Keratinocyte (primary cell): ENCODE measurements around the gene CSRP1. TPM values are rescaled to one million over a fixed set of nuclear protein-coding genes. Genes with fewer than 3 reads are reported as not detected.

ENCODE experiments used
- DNase-seq: peaks from one replicate; pipeline ENCODE4 v3.0.0-alpha.2; 2011; ENCODE audit warnings: low read depth, missing footprints, low spot score
- FAIRE-seq: peaks from 2 replicates; lab custom pipeline; 2011; peaks lifted over from hg19 to GRCh38; lab: Jason Lieb, UNC
- H2AFZ ChIP-seq: 2 replicates; pipeline ENCODE4 v1.6.0; 2012; ENCODE audit warnings: low read length, control low read depth, inconsistent platforms; ENCODE audit not compliant: control insufficient read depth
- H3K27ac ChIP-seq: 2 replicates; pipeline ENCODE4 v1.5.1; 2011; ENCODE audit warnings: low read length; ENCODE audit not compliant: control insufficient read depth, insufficient read depth
- H3K27me3 ChIP-seq: 3 replicates; pipeline ENCODE4 v1.6.0; 2011; ENCODE audit warnings: low read length; ENCODE audit not compliant: control insufficient read depth, insufficient read depth; ENCODE audit errors: extremely low read depth
- H3K36me3 ChIP-seq, 2 experiments: 2 replicates in 1 of 2; 3 replicates in 1 of 2; pipeline ENCODE4 v1.5.1; 2011; ENCODE audit warnings: low read length in 2 of 2, mild to moderate bottlenecking in 1 of 2; ENCODE audit not compliant: control insufficient read depth in 2 of 2, insufficient read depth in 2 of 2; ENCODE audit errors: extremely low read depth in 1 of 2
- H3K4me1 ChIP-seq: 3 replicates; pipeline ENCODE4 v1.5.1; 2011; ENCODE audit warnings: low read length; ENCODE audit not compliant: control insufficient read depth, insufficient read depth; ENCODE audit errors: extremely low read depth
- H3K4me2 ChIP-seq: 3 replicates; pipeline ENCODE4 v1.6.0; 2011; ENCODE audit warnings: low read depth, low read length; ENCODE audit not compliant: control insufficient read depth, insufficient read depth; ENCODE audit errors: extremely low read depth
- H3K4me3 ChIP-seq, 3 experiments: fragments of 200-600 bp in 1 of 3; sonication (generic) in 1 of 3; 2 replicates in 2 of 3; 3 replicates in 1 of 3; pipeline ENCODE4 v1.5.1; 2011 to 2016; ENCODE audit warnings: low read length in 3 of 3, mild to moderate bottlenecking in 3 of 3, control low read depth in 2 of 3, inconsistent platforms in 1 of 3, low read depth in 1 of 3, mixed read lengths in 1 of 3, mixed run types in 1 of 3, moderate library complexity in 1 of 3; ENCODE audit not compliant: control insufficient read depth in 2 of 3, insufficient read depth in 2 of 3; ENCODE audit errors: extremely low read depth in 1 of 3
- H3K79me2 ChIP-seq: 2 replicates; pipeline ENCODE4 v1.6.0; 2012; ENCODE audit warnings: low read length; ENCODE audit not compliant: control insufficient read depth, insufficient read depth
- H3K9ac ChIP-seq: 3 replicates; pipeline ENCODE4 v1.6.0; 2011; ENCODE audit warnings: low read length; ENCODE audit not compliant: control insufficient read depth, insufficient read depth; ENCODE audit errors: extremely low read depth
- H3K9me1 ChIP-seq: 3 replicates; pipeline ENCODE4 v1.6.0; 2011; ENCODE audit warnings: low read length; ENCODE audit not compliant: control insufficient read depth, insufficient read depth; ENCODE audit errors: extremely low read depth
- H3K9me3 ChIP-seq: 2 replicates; pipeline ENCODE4 v1.5.1; 2012; ENCODE audit warnings: low read depth, low read length; ENCODE audit not compliant: control insufficient read depth
- H4K20me1 ChIP-seq: 3 replicates; pipeline ENCODE4 v1.6.0; 2011; ENCODE audit warnings: low read length; ENCODE audit not compliant: control insufficient read depth, insufficient read depth; ENCODE audit errors: extremely low read depth
- CTCF ChIP-seq, 3 experiments: IDR thresholded peaks in 1 of 3; conservative IDR thresholded peaks in 1 of 3; optimal IDR thresholded peaks in 1 of 3; 2 replicates in 2 of 3; 3 replicates in 1 of 3; pipeline versions ENCODE3 to v1.5.1; 2011; ENCODE audit warnings: low read length in 3 of 3, mild to moderate bottlenecking in 3 of 3, moderate library complexity in 2 of 3, control low read depth in 1 of 3, inconsistent platforms in 1 of 3; ENCODE audit not compliant: insufficient read depth in 2 of 3; ENCODE audit errors: extremely low read depth in 1 of 3
- EZH2 ChIP-seq: IDR thresholded peaks from one replicate; pipeline ENCODE4 v1.6.1; 2012; ENCODE audit warnings: inconsistent platforms, mild to moderate bottlenecking, low read length, moderate library complexity
- dilution Hi-C: fragments of 300-500 bp; cut with MboI; formaldehyde crosslinking; loops from one replicate; pipeline ENCODE4 v1.7.0; 2020; ENCODE audit warnings: low sequenced_read_pairs; ENCODE audit not compliant: extremely low pct_ligation_motif_present
- polyA plus RNA-seq, 5 experiments: library from polyadenylated mRNA; depleted of rRNA in 3 of 5; stranded (reverse) in 3 of 5; stranded (forward) in 1 of 5; unstranded in 1 of 5; fragments of >200 nt; gene quantifications; 1 replicate in 1 of 5; 2 replicates in 3 of 5; 3 replicates in 1 of 5; pipeline versions ENCODE4 v1.2.1 to v1.2.3, GENCODE V29; 2011 to 2012; ENCODE audit warnings: missing spikeins in 2 of 5, low read depth in 1 of 5, low replicate concordance in 1 of 5

CSRP1 gene
- polyA plus RNA-seq, 1 donor (not counting 4 experiments of a cell fraction or from before 2014, with no cell fraction given), result 168 TPM

- no peak overlapping the region for H2AFZ ChIP-seq
- no peak overlapping the region for H3K4me3 ChIP-seq
- no peaks in the 10 kb centered on the region for H3K9me3 ChIP-seq
- dilution Hi-C loops, result no loop called here
- FAIRE-seq (no peak), DNase-seq (no peak)
- peaks cover 33% of the 10 kb centered on the region for H3K4me1 ChIP-seq
- H4K20me1 ChIP-seq, result peaks cover 16% of the 10 kb centered on the region
- H3K79me2 ChIP-seq, result peaks cover 67% of the 10 kb centered on the region
- H3K9me1 ChIP-seq, result peaks cover 3% of the 10 kb centered on the region
- no peak overlapping the region for H3K9ac ChIP-seq
- no peaks in the 10 kb centered on the region for H3K27me3 ChIP-seq
- H3K4me2 ChIP-seq, result no peak overlapping the region
- peaks cover 15 to 49% of the 10 kb centered on the region in 2 experiments for H3K36me3 ChIP-seq
- no peak overlapping the region for H3K27ac ChIP-seq
- TF ChIP-seq CTCF (optimal IDR thresholded peaks at IDR 0.05 in 1 of 3, IDR thresholded peaks at IDR 0.05 in 1 of 3, conservative IDR thresholded peaks at IDR 0.05 in 1 of 3; ENCODE audit: extremely low read depth in 1 of 3, insufficient read depth in 2 of 3, low read length in 3 of 3) (no peak), EZH2 (no peak)
Observed at GRCh38 chr1:201499191-201499590, 7.7 kb downstream of the CSRP1 start.

DNA sequence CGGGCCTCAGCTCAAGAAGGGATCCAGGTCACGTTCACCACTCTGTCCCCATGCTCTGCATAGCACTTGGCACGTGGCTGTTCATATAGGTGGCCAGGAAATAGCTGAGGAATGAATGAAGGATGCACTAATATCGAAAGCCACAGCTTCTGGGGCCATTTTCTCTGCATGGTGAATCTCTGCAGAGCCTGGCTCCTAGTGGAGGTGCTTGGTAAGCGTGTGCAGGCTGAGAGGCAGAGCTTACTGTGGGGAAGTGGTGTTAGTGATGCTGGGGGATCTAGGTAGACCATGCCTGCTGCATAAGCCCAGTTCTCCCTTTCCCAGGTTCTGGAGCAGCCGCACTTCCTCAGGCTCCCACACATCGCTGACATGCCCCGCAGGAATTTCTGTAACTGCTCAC is 8.3 kb downstream of the CSRP1 start:
- dilution Hi-C loops, result no loop called here
- H3K4me2 ChIP-seq, result no peak overlapping the region
- FAIRE-seq (no peak), DNase-seq (no peak)
- peaks cover 3% of the 10 kb centered on the region for H3K9me1 ChIP-seq
- H3K27me3 ChIP-seq, result no peaks in the 10 kb centered on the region
- peaks cover 32% of the 10 kb centered on the region for H3K4me1 ChIP-seq
- H3K36me3 ChIP-seq, result peaks cover 16 to 55% of the 10 kb centered on the region in 2 experiments
- no peak overlapping the region for H3K4me3 ChIP-seq
- no peaks in the 10 kb centered on the region for H3K9me3 ChIP-seq
- H3K9ac ChIP-seq, result no peak overlapping the region
- H3K79me2 ChIP-seq, result peaks cover 65% of the 10 kb centered on the region
- no peak overlapping the region for H2AFZ ChIP-seq
- TF ChIP-seq EZH2 (no peak), CTCF (optimal IDR thresholded peaks at IDR 0.05 in 1 of 3, IDR thresholded peaks at IDR 0.05 in 1 of 3, conservative IDR thresholded peaks at IDR 0.05 in 1 of 3; ENCODE audit: extremely low read depth in 1 of 3, insufficient read depth in 2 of 3, low read length in 3 of 3) (no peak)
- H4K20me1 ChIP-seq, result peaks cover 16% of the 10 kb centered on the region
- no peak overlapping the region for H3K27ac ChIP-seq
